Endodermal cell (in vitro differentiated cells): ENCODE measurements around the gene ANKRD18B. TPM values are rescaled to one million over a fixed set of nuclear protein-coding genes. Genes with fewer than 3 reads are reported as not detected.
"Not testable (repeated sequence)": the region's sequence is repeated elsewhere in the genome, so short reads cannot be mapped to it uniquely, and the experiment has no call there.

Source experiments
- DNase-seq: peaks from one replicate; pipeline ENCODE4 v3.0.0-alpha.2; 2017
- H3K27ac ChIP-seq: 2 replicates; pipeline ENCODE4 v1.5.1; 2013; ENCODE audit warnings: mild to moderate bottlenecking, low read depth, low read length, moderate library complexity
- H3K27me3 ChIP-seq: 2 replicates; pipeline ENCODE4 v1.6.1; 2013; ENCODE audit warnings: mild to moderate bottlenecking, low read length, moderate library complexity; ENCODE audit not compliant: insufficient read depth, control insufficient read depth, poor library complexity, severe bottlenecking
- H3K36me3 ChIP-seq: 2 replicates; pipeline ENCODE4 v1.7.0; 2013; ENCODE audit warnings: mild to moderate bottlenecking, low read length, moderate library complexity; ENCODE audit not compliant: control insufficient read depth, insufficient read depth
- H3K4me1 ChIP-seq: one replicate; pipeline ENCODE4 v1.7.0; 2013; ENCODE audit warnings: low read length; ENCODE audit not compliant: control insufficient read depth, insufficient read depth
- H3K4me3 ChIP-seq: 2 replicates; pipeline ENCODE4 v1.5.1; 2013; ENCODE audit warnings: mild to moderate bottlenecking, low read length, moderate library complexity
- H3K9ac ChIP-seq: 2 replicates; pipeline ENCODE4 v1.6.1; 2013; ENCODE audit warnings: mild to moderate bottlenecking, low read length, moderate library complexity; ENCODE audit not compliant: poor library complexity, severe bottlenecking; ENCODE audit errors: extremely low read depth
- H3K9me3 ChIP-seq: 2 replicates; pipeline ENCODE4 v1.6.1; 2013; ENCODE audit warnings: mild to moderate bottlenecking, low read length, moderate library complexity; ENCODE audit not compliant: control insufficient read depth
- H3K27ac Mint-ChIP-seq: 2 replicates; pipeline ENCODE4 v1.8.0; 2020; ENCODE audit warnings: mixed read lengths
- H3K27me3 Mint-ChIP-seq: 2 replicates; pipeline ENCODE4 v1.8.0; 2021; ENCODE audit warnings: mild to moderate bottlenecking, mixed read lengths; ENCODE audit not compliant: insufficient read depth
- H3K36me3 Mint-ChIP-seq: 2 replicates; pipeline ENCODE4 v1.8.0; 2020; ENCODE audit warnings: low read depth, mixed read lengths
- H3K4me1 Mint-ChIP-seq: 2 replicates; pipeline ENCODE4 v1.8.0; 2020; ENCODE audit warnings: mixed read lengths
- H3K4me3 Mint-ChIP-seq: 2 replicates; pipeline ENCODE4 v1.8.0; 2020; ENCODE audit warnings: mild to moderate bottlenecking, moderate library complexity, mixed read lengths
- H3K9me3 Mint-ChIP-seq: 2 replicates; pipeline ENCODE4 v1.8.0; 2020; ENCODE audit warnings: mild to moderate bottlenecking, mixed read lengths
- CTCF ChIP-seq: fragments of 200-600 bp; sonication (generic); conservative IDR thresholded peaks from 2 replicates; pipeline ENCODE4 v1.5.0; 2021; ENCODE audit warnings: antibody characterized with exemption, mild to moderate bottlenecking
- WGBS, 2 experiments: methylation state at CpG; one replicate each; pipeline versions ENCODE4 v1.1.5 to v1.1.7; 2013; ENCODE audit warnings: missing lambda C conversion rate in 2 of 2, mixed read lengths in 1 of 2; ENCODE audit not compliant: insufficient coverage in 1 of 2, insufficient read length in 1 of 2; 5-methylcytosine and 5-hydroxymethylcytosine counted together
- total RNA-seq, 2 donors: library from RNA; stranded (reverse); fragmentation: NEBNext Ultra II Directional in 1 of 2; extraction: Animal tissue kit (Norgen Biotek cat#: 25700) in 1 of 2; gene quantifications; 2 replicates in 1 of 2; 3 replicates in 1 of 2; pipeline ENCODE4 v1.2.1, GENCODE V29; 2021

ANKRD18B gene
- total RNA-seq, 2 donors from 2014 or later: 6.7 to 9.7 TPM

GRCh38 chr9:33480106-33480505 is 43.9 kb upstream of the ANKRD18B start:
- no peak overlapping the region for H3K27ac Mint-ChIP-seq

GRCh38 chr9:33480976-33481375 is 43.1 kb upstream of the ANKRD18B start:
- Histone ChIP-seq H3K27me3 (no peaks in the 10 kb centered on the region), H3K4me3 (no peak overlapping the region), H3K9ac (no peak overlapping the region), H3K36me3 (no peaks in the 10 kb centered on the region), H3K9me3 (no peaks in the 10 kb centered on the region), H3K4me1 (no peaks in the 10 kb centered on the region), H3K27ac (no peak overlapping the region)
- H3K9me3 Mint-ChIP-seq: no peaks in the 10 kb centered on the region
- DNase-seq: no peak
- no peak for TF ChIP-seq CTCF
- H3K27ac Mint-ChIP-seq: no peak overlapping the region
- no peak overlapping the region for H3K4me3 Mint-ChIP-seq
- 95 to 98% methylated on average over 5 to 6 of the region's 6 CpGs for WGBS, 2 experiments
- no peaks in the 10 kb centered on the region for H3K27me3 Mint-ChIP-seq
- H3K36me3 Mint-ChIP-seq: no peaks in the 10 kb centered on the region
- peaks cover 3% of the 10 kb centered on the region for H3K4me1 Mint-ChIP-seq

More at GRCh38 chr9:33480106-33480505, 43.9 kb upstream of the ANKRD18B start:
- Histone ChIP-seq H3K27me3 (no peaks in the 10 kb centered on the region), H3K4me1 (no peaks in the 10 kb centered on the region), H3K36me3 (no peaks in the 10 kb centered on the region), H3K9me3 (no peaks in the 10 kb centered on the region), H3K4me3 (no peak overlapping the region), H3K27ac (no peak overlapping the region), H3K9ac (no peak overlapping the region)
- 88 to 94% methylated on average over 2 of the region's 2 CpGs for WGBS, 2 experiments
- H3K4me3 Mint-ChIP-seq: no peak overlapping the region
- no peaks in the 10 kb centered on the region for H3K27me3 Mint-ChIP-seq
- peaks cover 2% of the 10 kb centered on the region for H3K4me1 Mint-ChIP-seq
- no peaks in the 10 kb centered on the region for H3K36me3 Mint-ChIP-seq
- no peak for TF ChIP-seq CTCF
- H3K9me3 Mint-ChIP-seq: no peaks in the 10 kb centered on the region
- DNase-seq: no peak

- not testable (repeated sequence) for H3K9me3 Mint-ChIP-seq, H3K27ac Mint-ChIP-seq, H3K27ac ChIP-seq, H3K36me3 Mint-ChIP-seq, H3K27me3 Mint-ChIP-seq, DNase-seq, H3K27me3 ChIP-seq, H3K4me1 Mint-ChIP-seq, H3K4me1 ChIP-seq, H3K4me3 ChIP-seq, H3K36me3 ChIP-seq, H3K9me3 ChIP-seq, H3K9ac ChIP-seq, H3K4me3 Mint-ChIP-seq
These were observed 38.7 kb upstream of the ANKRD18B start for GRCh38 chr9:33485312-33485711.

GRCh38 chr9:33489066-33489465 is 35.0 kb upstream of the ANKRD18B start:
- H3K36me3 ChIP-seq: no peaks in the 10 kb centered on the region
- no peaks in the 10 kb centered on the region for H3K9me3 Mint-ChIP-seq
- H3K27ac Mint-ChIP-seq: no peak overlapping the region
- H3K4me1 Mint-ChIP-seq: peaks cover 3% of the 10 kb centered on the region
- H3K4me3 Mint-ChIP-seq: no peak overlapping the region
- H3K4me1 ChIP-seq: no peaks in the 10 kb centered on the region
- no peak overlapping the region for H3K27ac ChIP-seq
- 88% methylated on average over 2 of the region's 2 CpGs for WGBS, 2 experiments
- H3K9me3 ChIP-seq: no peaks in the 10 kb centered on the region
- H3K4me3 ChIP-seq: no peak overlapping the region
- no peaks in the 10 kb centered on the region for H3K27me3 ChIP-seq
- no peak for DNase-seq
- H3K36me3 Mint-ChIP-seq: no peaks in the 10 kb centered on the region
- no peak for TF ChIP-seq CTCF
- H3K9ac ChIP-seq: no peak overlapping the region
- no peaks in the 10 kb centered on the region for H3K27me3 Mint-ChIP-seq

- not testable (repeated sequence) for H3K4me3 ChIP-seq
These were observed 30.2 kb upstream of the ANKRD18B start for GRCh38 chr9:33493819-33494218.

More at GRCh38 chr9:33493819-33494218, 30.2 kb upstream of the ANKRD18B start:
- not testable (repeated sequence) for H3K27ac ChIP-seq, H3K36me3 Mint-ChIP-seq, H3K27ac Mint-ChIP-seq, H3K27me3 ChIP-seq, H3K36me3 ChIP-seq, H3K9ac ChIP-seq, H3K4me1 Mint-ChIP-seq, DNase-seq, H3K9me3 Mint-ChIP-seq, H3K9me3 ChIP-seq, H3K27me3 Mint-ChIP-seq, H3K4me3 Mint-ChIP-seq, H3K4me1 ChIP-seq
- 88% methylated on average over 1 of the region's 2 CpGs; no CpG with 5 or more reads in 1 of the 2 experiments for WGBS, 2 experiments
